Naive thymus-derived CD8-positive, alpha-beta T cell (primary cell): ENCODE data around the gene ARHGDIA. TPM values are rescaled to one million over a fixed set of nuclear protein-coding genes. Genes with fewer than 3 reads are reported as not detected.

ENCODE experiments used
- ATAC-seq, 2 donors: fragments of 150-1000 bp; cut with Tn5 transposase in 1 of 2; sonication (Bioruptor Pico), chemical (Tn5 transposase) in 1 of 2; 1 replicate in 1 of 2; 2 replicates in 1 of 2; pipeline ENCODE4 v1.10.0; 2021; ENCODE audit warnings: mild to moderate bottlenecking in 2 of 2, moderate library complexity in 2 of 2
- POLR2A ChIA-PET: fragments of 350-600 bp; sonication (Branson Sonifier 250); formaldehyde crosslinking; loops from one replicate; lab custom pipeline; 2021; ENCODE audit warnings: antibody characterized with exemption; lab: Charles Lee
- DNase-seq, 10 donors: peaks; one replicate each; pipeline versions ENCODE4 v3.0.0 to v3.0.0-alpha.2; 2020 to 2022
- H3K27ac Mint-ChIP-seq, 10 donors: one replicate each; pipeline ENCODE4 v1.8.0; 2020 to 2022; ENCODE audit warnings: mild to moderate bottlenecking in 10 of 10, mixed read lengths in 10 of 10, moderate library complexity in 4 of 10, inconsistent platforms in 1 of 10
- H3K27me3 Mint-ChIP-seq, 5 donors: one replicate each; pipeline ENCODE4 v1.8.0; 2021 to 2022; ENCODE audit warnings: mixed read lengths in 5 of 5
- H3K36me3 Mint-ChIP-seq, 3 donors: one replicate each; pipeline ENCODE4 v1.8.0; 2020 to 2022; ENCODE audit warnings: mixed read lengths in 3 of 3, mild to moderate bottlenecking in 2 of 3, inconsistent platforms in 1 of 3
- H3K4me1 Mint-ChIP-seq, 4 donors: one replicate each; pipeline ENCODE4 v1.8.0; 2021 to 2022; ENCODE audit warnings: mixed read lengths in 4 of 4
- H3K4me3 Mint-ChIP-seq, 10 donors: one replicate each; pipeline ENCODE4 v1.8.0; 2020 to 2022; ENCODE audit warnings: mild to moderate bottlenecking in 10 of 10, mixed read lengths in 10 of 10, moderate library complexity in 6 of 10, inconsistent platforms in 1 of 10
- H3K9me3 Mint-ChIP-seq, 9 donors: one replicate each; pipeline ENCODE4 v1.8.0; 2020 to 2022; ENCODE audit warnings: mixed read lengths in 9 of 9, mild to moderate bottlenecking in 3 of 9, inconsistent platforms in 1 of 9, moderate library complexity in 1 of 9
- polyA plus RNA-seq, 3 donors: library from polyadenylated mRNA; unstranded; fragments of 300-500 nt; fragmentation: Illumina TruSeq; gene quantifications; one replicate each; pipeline ENCODE4 v1.2.3, GENCODE V29; 2021
- total RNA-seq, 8 experiments: library from RNA in 2 of 8; stranded (reverse) in 2 of 8; gene quantifications; one replicate each; pipeline ENCODE4 v1.2.3 and lab custom pipeline; 2021 to 2026

ARHGDIA gene
- total and polyA plus RNA-seq, 5 experiments from 2014 or later: 55.1 to 343 (median 102) TPM

DNA sequence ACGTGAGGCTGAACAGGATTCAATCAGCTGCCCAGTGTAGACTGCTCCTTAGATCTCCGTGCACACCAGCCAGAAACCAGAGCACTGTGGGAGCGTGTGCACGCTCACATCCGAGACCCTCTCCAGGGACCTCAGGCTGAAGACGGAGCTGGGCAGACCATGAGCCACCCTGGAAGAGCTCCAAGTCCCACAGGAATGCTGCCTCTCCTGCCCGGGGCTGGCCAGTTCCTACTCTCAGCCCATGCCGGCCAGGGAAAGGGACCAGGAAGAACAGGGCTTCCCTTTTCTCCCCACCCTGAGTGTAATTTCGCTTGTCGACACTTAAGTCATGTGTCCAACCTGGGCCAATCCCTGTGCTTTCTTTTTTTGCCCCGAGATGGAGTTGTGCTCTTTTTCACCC, 13.4 kb upstream of the ARHGDIA start:
- peak in 1 of 2 donors; percentile 43 for ATAC-seq
- Mint-ChIP-seq H3K27ac (peak overlapping the region in 1 of 10 donors; percentile 63), H3K4me3 (no peak overlapping the region), H3K9me3 (no peaks in the 10 kb centered on the region), H3K27me3 (no peaks in the 10 kb centered on the region), H3K36me3 (peaks cover 0 to 68% (median 9%) of the 10 kb centered on the region in 3 donors), H3K4me1 (peaks cover 11 to 15% (median 13%) of the 10 kb centered on the region in 4 donors)
- POLR2A ChIA-PET: interaction anchor here (1.3 to 2.7 kb wide), 2 partner anchors 12 to 14 kb away, joined by 4 to 10 read pairs; partner anchors contain the start of gene ARHGDIA
- DNase-seq: no peak

DNA sequence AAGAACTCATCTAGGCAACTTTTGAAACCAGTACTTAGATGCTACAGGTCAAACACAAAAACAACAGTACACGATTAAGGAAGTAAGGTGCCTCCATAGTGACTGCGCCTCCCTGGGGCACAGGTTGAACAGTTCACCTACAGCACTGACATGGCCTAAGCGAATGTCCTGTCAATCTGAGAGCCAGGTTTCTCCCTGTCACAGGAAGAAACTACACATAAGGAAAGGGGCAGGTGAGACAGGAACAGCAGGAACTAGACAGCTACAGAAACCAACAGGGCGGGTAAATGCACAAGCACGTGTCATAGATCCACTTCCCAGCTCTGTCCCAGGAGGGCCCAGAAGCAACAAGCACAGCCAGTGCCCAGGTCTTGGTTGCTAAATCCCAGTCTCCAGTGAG, 8.0 kb upstream of the ARHGDIA start:
- Mint-ChIP-seq H3K4me3 (no peak overlapping the region), H3K36me3 (peaks cover 0 to 45% (median 4%) of the 10 kb centered on the region in 3 donors), H3K27ac (no peak overlapping the region), H3K4me1 (peaks cover 0 to 8% (median 4%) of the 10 kb centered on the region in 4 donors), H3K9me3 (no peaks in the 10 kb centered on the region), H3K27me3 (no peaks in the 10 kb centered on the region)
- ATAC-seq: no peak
- DNase-seq: no peak
- POLR2A ChIA-PET: no interaction called here

DNA sequence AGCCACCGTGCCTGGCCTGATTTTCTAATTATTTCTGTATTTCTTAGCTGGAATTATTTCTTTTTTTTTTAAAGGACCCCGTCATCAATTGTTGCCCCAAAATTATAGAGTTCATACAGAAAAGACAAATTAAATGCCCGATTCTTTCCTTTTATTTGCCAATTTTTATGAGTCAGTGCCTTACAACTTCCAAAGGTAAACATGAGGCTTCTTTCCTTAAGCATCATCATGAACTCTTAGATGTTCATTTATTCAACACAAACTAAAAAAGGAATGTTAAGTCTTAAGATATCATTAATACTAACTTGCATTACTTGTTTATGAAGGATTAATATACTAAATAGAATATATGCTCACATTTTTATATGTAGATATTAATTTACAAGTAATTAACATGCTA, 7.2 kb upstream of the ARHGDIA start:
- no peaks in the 10 kb centered on the region for H3K9me3 Mint-ChIP-seq

DNA sequence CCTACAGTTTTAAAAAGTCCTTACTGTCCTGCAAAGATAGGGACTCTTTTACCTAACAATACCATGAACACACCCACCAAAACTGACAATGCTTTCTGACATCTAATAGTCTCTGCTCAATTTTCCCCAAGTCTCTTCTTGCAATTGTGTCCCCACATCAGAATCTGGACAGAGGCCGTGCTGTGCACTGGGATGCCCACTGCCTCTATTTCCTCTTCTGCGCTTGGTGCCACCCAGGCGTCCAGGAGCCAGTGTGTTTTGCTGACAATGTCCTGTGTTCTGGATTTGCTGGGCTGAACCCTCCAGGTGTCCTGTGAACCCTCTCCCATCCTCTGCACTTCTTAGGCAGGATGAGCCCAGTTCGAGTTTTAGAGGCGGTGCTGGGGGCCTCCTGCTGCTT, 6.4 kb upstream of the ARHGDIA start:
- Mint-ChIP-seq H3K4me3 (peak overlapping the region in 1 of 10 donors; percentile 29), H3K27me3 (no peaks in the 10 kb centered on the region), H3K4me1 (peaks cover 0 to 21% (median 11%) of the 10 kb centered on the region in 4 donors), H3K36me3 (peaks cover 0 to 33% (median 4%) of the 10 kb centered on the region in 3 donors), H3K27ac (peak overlapping the region in 1 of 10 donors; percentile 27), H3K9me3 (no peaks in the 10 kb centered on the region)
- DNase-seq: no peak
- POLR2A ChIA-PET: no interaction called here
- ATAC-seq: no peak

More for the DNA sequence above, 7.2 kb upstream of the ARHGDIA start:
- Mint-ChIP-seq H3K27ac (no peak overlapping the region), H3K36me3 (peaks cover 0 to 37% (median 4%) of the 10 kb centered on the region in 3 donors), H3K4me3 (no peak overlapping the region), H3K4me1 (peaks cover 0 to 14% (median 6%) of the 10 kb centered on the region in 4 donors), H3K27me3 (no peaks in the 10 kb centered on the region)
- DNase-seq (no peak), ATAC-seq (no peak)
- POLR2A ChIA-PET: no interaction called here

DNA sequence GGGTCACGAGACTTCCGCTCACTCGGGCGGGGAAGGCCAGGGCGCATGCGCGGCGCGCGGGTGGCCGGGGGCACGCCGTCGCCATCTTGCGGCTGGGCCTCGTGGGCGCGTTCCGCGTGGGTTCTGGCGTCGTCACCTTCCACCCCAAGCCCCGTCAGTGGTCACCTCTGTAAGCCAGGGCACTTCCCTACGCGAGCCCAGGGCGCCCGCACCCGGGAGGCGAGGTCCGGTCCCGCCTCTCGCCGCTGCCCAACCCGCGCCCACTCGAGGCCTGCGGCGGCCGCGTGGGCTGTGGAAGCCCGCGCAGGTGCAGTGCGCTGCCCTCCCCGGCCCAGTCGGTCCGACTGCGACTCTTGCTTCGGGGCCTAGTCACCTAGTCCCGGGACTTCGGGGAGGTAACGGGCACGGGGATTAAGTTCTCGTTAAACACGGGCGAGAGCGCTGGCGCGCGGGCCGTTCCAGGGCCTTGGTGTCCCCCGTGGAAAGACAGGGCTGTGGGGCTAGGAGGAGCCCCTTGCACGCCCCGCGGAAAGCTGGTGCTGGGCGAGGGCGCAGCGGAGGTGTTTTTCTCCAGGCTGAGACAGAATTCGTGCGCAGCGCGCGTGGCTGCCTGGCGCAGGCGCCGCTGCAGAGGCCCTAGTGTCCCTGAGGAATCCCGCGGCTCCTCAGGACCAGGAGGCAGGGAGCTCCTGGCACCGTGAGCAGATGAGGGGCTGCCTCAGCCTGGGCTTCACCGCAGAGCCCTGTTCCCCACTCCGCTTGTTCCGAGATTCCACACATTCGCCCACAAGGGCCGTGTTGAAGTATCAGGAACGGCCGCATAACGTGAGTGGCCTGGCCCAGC, 472 bp upstream of the ARHGDIA start:
- H3K27ac Mint-ChIP-seq: peak overlapping the region; percentile 88 to 98 (median 95)
- POLR2A ChIA-PET: interaction anchor here (0.5 to 6.9 kb wide), 22 partner anchors 9 to 360 kb away, joined by 3 to 71 read pairs (median 6); partner anchors contain the start of genes ACTG1, ALYREF, ANAPC11 and ARL16
- H3K4me1 Mint-ChIP-seq: peaks cover 11 to 46% (median 36%) of the 10 kb centered on the region in 4 donors
- peaks cover 0 to 26% (median 2%) of the 10 kb centered on the region in 3 donors for H3K36me3 Mint-ChIP-seq
- ATAC-seq (peak; percentile 41 to 53), DNase-seq (peak; percentile 91 to 98 (median 95))
- peak overlapping the region; percentile 83 to 94 (median 87) for H3K4me3 Mint-ChIP-seq
- H3K27me3 Mint-ChIP-seq: no peaks in the 10 kb centered on the region
- no peaks in the 10 kb centered on the region for H3K9me3 Mint-ChIP-seq

DNA sequence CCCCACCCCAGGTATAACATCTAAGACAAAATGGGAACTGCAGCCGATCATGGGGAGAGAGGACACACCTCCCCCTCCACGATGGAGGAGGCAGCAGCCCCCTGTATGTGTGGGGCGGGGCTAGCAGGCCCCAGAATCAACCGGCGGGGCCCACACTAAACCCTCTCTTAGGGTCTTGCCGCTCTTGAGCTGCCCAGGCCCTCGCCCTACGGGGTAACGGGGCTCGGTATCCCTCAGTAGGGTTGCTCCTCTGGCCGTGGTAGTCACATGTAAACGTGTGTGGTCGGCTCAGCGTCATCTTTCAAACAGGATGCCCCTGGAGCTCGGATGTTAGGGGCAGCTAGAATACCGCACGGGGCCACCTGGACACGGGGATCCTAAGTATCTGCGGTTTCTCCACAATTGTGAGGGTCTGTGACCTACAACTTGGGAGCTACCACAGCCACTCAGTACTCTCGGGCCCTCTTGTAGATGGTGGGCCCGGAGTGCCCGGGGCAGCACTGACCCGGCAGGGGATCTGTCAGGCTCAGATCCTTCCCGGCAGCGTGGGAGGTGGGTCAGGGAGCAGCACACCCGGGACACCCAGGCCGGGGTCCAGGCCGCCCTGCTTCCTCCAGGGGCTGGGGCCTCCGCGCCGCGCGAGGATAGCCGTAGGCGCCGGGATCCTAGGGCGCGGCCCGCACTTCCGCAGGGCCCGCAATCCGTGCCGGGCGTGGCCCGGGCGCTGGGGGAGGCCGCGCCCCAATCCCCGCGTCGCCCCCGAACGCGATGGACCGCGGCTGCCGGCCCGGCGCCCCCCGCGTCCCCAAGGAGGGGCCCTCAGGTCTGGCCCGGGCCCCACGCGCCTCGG, 781 bp downstream of the ARHGDIA start:
- POLR2A ChIA-PET: interaction anchor here (0.6 to 6.9 kb wide), 28 partner anchors 9 to 647 kb away, joined by 3 to 71 read pairs (median 5); partner anchors contain the start of genes ACTG1, ALYREF, ANAPC11 and ARL16
- Mint-ChIP-seq H3K4me1 (peaks cover 11 to 55% (median 37%) of the 10 kb centered on the region in 4 donors), H3K27me3 (no peaks in the 10 kb centered on the region), H3K27ac (peak overlapping the region; percentile 76 to 95 (median 92)), H3K4me3 (peak overlapping the region; percentile 78 to 91 (median 83)), H3K9me3 (no peaks in the 10 kb centered on the region), H3K36me3 (peaks cover 0 to 26% (median 2%) of the 10 kb centered on the region in 3 donors)
- peak; percentile 28 to 32 for ATAC-seq
- DNase-seq: peak in 8 of 10 donors; percentile 25 to 71 (median 46)

DNA sequence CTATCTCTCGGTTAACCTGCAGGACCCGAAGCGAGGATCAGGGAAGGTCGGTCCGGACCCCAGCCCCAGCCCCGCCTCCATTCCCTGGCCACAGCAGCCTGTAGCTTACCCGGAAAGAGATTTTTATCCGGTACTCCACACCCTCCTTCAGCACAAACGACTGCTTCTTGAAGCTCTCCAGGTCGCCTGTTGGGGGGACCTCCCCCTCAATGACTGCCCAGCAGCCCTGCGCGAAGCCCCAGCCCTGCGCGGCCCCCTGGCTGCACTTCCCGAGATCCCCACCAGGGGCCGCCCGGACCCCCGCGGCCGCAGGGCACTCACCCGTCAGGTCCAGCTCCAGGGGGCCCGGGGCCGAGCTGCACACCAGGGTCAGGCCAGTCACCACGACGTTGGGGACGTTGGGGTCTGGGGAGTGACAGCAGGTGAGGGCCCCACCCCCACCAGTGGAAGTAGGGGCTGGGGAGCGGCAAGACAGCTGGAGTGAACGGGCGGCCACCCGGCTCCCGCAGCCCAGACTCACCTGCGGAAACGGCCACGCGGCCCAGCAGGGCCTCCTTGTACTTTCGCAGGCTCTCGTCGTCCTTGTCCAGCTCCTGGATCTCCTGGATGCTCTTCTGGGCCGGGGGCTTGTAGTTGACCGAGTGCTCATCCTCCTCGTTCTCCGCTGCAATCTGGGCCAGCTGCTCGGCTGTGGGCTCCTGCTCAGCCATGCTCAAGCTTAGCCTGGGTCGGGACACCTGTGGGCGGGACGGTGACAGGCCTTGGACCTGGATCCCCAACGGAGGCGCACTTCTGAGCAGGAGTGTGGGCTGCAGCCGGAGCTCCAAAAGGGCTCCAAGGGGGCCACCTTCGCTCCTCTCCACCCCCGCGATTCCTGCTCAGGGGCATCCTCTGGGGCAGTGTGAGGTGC, 1.7 kb downstream of the ARHGDIA start:
- H3K27ac Mint-ChIP-seq: peak overlapping the region; percentile 76 to 95 (median 92)
- H3K4me1 Mint-ChIP-seq: peaks cover 11 to 59% (median 35%) of the 10 kb centered on the region in 4 donors
- H3K4me3 Mint-ChIP-seq: peak overlapping the region; percentile 78 to 91 (median 83)
- DNase-seq (peak in 7 of 10 donors; percentile 22 to 68 (median 37)), ATAC-seq (no peak)
- POLR2A ChIA-PET: interaction anchor here (0.6 to 6.9 kb wide), 22 partner anchors 8 to 357 kb away, joined by 3 to 71 read pairs (median 5); partner anchors contain the start of genes ACTG1, ALYREF, ANAPC11 and ARL16
- peaks cover 0 to 26% (median 2%) of the 10 kb centered on the region in 3 donors for H3K36me3 Mint-ChIP-seq
- H3K9me3 Mint-ChIP-seq: no peaks in the 10 kb centered on the region
- no peaks in the 10 kb centered on the region for H3K27me3 Mint-ChIP-seq

DNA sequence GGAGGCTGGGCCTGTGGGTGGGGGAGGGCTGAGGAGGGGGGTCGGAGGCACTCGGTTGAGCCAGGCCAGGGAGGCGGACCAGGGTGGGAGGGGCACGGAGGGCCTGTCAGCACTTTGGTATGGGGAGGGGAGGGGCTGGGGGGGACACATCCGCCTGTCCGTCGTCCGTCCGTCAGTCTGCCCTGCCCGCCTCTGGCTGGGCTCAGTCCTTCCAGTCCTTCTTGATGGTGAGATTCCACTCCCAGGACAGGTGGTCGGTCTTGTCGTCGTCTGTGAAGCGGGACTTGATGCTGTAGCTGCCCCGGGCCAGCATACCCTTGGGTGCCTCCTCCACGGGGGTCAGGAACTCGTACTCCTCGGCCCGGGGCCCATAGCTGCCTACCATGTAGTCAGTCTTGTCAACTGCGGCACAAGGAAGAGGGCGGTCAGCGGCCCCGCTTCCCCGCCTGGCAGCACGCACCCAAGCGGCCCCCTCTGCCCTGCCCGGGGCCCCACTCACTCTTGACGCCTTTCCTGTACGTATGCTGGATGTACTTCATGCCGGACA, 2.4 kb downstream of the ARHGDIA start:
- Mint-ChIP-seq H3K36me3 (peaks cover 0 to 26% (median 2%) of the 10 kb centered on the region in 3 donors), H3K4me1 (peaks cover 11 to 57% (median 33%) of the 10 kb centered on the region in 4 donors), H3K27ac (peak overlapping the region in 8 of 10 donors; percentile 34 to 94 (median 68)), H3K27me3 (no peaks in the 10 kb centered on the region), H3K4me3 (peak overlapping the region in 5 of 10 donors; percentile 10 to 89 (median 40)), H3K9me3 (no peaks in the 10 kb centered on the region)
- ATAC-seq: no peak
- peak in 1 of 10 donors; percentile 13 for DNase-seq
- POLR2A ChIA-PET: interaction anchor here (0.8 to 6.9 kb wide), 12 partner anchors 7 to 357 kb away, joined by 3 to 71 read pairs (median 8); partner anchors contain the start of genes ACTG1, ALYREF, ANAPC11 and MAFG

DNA sequence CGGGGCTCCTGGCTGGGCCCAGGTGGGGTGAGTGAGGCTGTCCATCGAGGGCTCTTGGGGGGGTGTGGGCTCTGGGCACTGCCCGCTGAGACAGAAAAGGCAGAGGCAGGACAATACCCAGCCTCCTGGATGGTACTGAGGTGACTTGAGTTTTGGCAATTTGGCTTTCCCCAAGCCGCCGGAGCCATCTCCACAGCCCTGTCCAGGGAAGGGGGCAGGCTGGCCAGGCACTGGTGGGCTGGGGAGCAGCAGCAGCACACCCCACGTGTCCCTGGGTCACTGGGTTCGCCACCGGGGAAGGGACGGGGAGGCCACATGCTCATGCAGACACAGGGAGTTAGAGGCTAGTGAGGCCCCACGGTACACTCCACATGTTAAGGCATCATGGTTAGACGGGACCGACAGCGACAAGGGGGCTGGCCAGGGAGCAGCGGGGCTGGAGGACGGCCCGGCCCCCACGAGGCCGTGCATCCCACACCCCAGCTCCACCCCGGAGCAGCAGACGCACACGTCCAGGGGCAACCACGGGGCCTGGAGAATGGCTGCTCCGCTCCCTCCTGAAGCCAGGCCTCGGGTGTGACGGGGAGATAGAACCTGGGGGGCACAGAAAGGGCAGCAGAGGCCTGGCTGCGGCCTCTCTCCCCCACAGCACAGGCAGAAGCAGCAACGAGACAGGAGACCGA, 3.0 kb downstream of the ARHGDIA start:
- Mint-ChIP-seq H3K36me3 (peaks cover 0 to 30% (median 2%) of the 10 kb centered on the region in 3 donors), H3K4me1 (peaks cover 14 to 59% (median 39%) of the 10 kb centered on the region in 4 donors), H3K9me3 (no peaks in the 10 kb centered on the region), H3K27me3 (no peaks in the 10 kb centered on the region), H3K4me3 (peak overlapping the region in 6 of 10 donors; percentile 22 to 69 (median 28)), H3K27ac (peak overlapping the region in 4 of 10 donors; percentile 35 to 80 (median 50))
- peak in 1 of 10 donors; percentile 64 for DNase-seq
- no peak for ATAC-seq
- POLR2A ChIA-PET: interaction anchor here (0.9 to 5.3 kb wide), 4 partner anchors 23 to 165 kb away, joined by 3 to 35 read pairs (median 14); partner anchors contain the start of genes MAFG, MRPL12 and SIRT7
